HEK293T (cell line): Measurements from ENCODE around the gene RNASE4.

Experiments used
- ARNT ChIP-seq: fragments of 450-650 bp; IDR thresholded peaks from 2 replicates; pipeline ENCODE4 v1.6.1; 2017; ENCODE audit warnings: mild to moderate bottlenecking
- BHLHE40 ChIP-seq: fragments of 450-650 bp; IDR thresholded peaks from 2 replicates; pipeline ENCODE4 v1.6.1; 2016; ENCODE audit warnings: mild to moderate bottlenecking, moderate library complexity, borderline replicate concordance
- ELF4 ChIP-seq: fragments of 450-650 bp; IDR thresholded peaks from 2 replicates; pipeline ENCODE4 v1.6.1; 2017; ENCODE audit warnings: antibody characterized with exemption
- FOXA1 ChIP-seq: fragments of 450-650 bp; IDR thresholded peaks from 2 replicates; pipeline ENCODE4 v1.6.1; 2016; ENCODE audit warnings: mild to moderate bottlenecking
- FOXK2 ChIP-seq: fragments of 450-650 bp; IDR thresholded peaks from 2 replicates; pipeline ENCODE4 v1.6.1; 2016; ENCODE audit warnings: mild to moderate bottlenecking
- FOXM1 ChIP-seq: fragments of 450-650 bp; IDR thresholded peaks from 2 replicates; pipeline ENCODE4 v1.6.1; 2017; ENCODE audit warnings: mild to moderate bottlenecking, borderline replicate concordance
- HDGF ChIP-seq: fragments of 450-650 bp; IDR thresholded peaks from 2 replicates; pipeline ENCODE4 v1.6.1; 2017; ENCODE audit warnings: antibody characterized with exemption, borderline replicate concordance
- LEF1 ChIP-seq: fragments of 450-650 bp; IDR thresholded peaks from 2 replicates; pipeline ENCODE4 v1.6.1; 2017; ENCODE audit warnings: mild to moderate bottlenecking, borderline replicate concordance
- NFRKB ChIP-seq: fragments of 450-650 bp; IDR thresholded peaks from 2 replicates; pipeline ENCODE4 v1.6.1; 2016; ENCODE audit warnings: mild to moderate bottlenecking, moderate library complexity
- SP1 ChIP-seq: fragments of 450-650 bp; IDR thresholded peaks from 2 replicates; pipeline ENCODE4 v1.6.1; 2017
- SUZ12 ChIP-seq: fragments of 450-650 bp; IDR thresholded peaks from 2 replicates; pipeline ENCODE4 v1.6.1; 2016; ENCODE audit warnings: mild to moderate bottlenecking
- TARDBP ChIP-seq: fragments of 450-650 bp; IDR thresholded peaks from 2 replicates; pipeline ENCODE4 v1.6.1; 2016
- ZNF384 ChIP-seq: fragments of 450-650 bp; IDR thresholded peaks from 2 replicates; pipeline ENCODE4 v1.6.1; 2016
- TF ChIP-seq, protein P1 (sequence below): fragments of 450-650 bp; IDR thresholded peaks from 2 replicates; pipeline ENCODE4 v1.6.1; 2016

DNA sequence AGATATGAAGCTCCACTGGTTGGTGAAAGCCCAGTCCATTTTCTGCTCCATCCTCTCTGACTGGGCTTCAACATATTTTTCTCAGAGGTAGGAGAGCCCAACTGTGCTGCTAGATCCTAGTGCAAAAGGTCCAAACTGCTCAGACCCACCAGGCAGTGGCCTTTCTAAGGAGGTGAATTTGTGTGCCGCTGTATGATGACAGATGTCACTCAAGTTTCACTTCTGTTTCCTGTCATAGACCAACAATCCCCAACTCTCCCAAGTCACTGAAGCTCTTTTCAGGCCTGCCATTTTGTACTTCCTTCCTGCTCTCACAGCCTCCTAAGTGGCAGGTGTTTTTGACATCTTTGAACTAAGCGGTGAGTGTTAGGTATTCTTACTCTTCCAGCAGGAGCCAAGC, 16.4 kb upstream of the RNASE4 start:
- TF ChIP-seq BHLHE40 (no peak), SUZ12 (no peak), ARNT (no peak), LEF1 (no peak), SP1 (no peak), FOXM1 (no peak), FOXA1 (no peak), TARDBP (no peak), FOXK2 (no peak), HDGF (no peak), NFRKB (no peak), ZNF384 (no peak), ELF4 (no peak)
- TF ChIP-seq, protein P1, sequence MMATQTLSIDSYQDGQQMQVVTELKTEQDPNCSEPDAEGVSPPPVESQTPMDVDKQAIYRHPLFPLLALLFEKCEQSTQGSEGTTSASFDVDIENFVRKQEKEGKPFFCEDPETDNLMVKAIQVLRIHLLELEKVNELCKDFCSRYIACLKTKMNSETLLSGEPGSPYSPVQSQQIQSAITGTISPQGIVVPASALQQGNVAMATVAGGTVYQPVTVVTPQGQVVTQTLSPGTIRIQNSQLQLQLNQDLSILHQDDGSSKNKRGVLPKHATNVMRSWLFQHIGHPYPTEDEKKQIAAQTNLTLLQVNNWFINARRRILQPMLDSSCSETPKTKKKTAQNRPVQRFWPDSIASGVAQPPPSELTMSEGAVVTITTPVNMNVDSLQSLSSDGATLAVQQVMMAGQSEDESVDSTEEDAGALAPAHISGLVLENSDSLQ: no peak
